RWPE2 (cell line): ENCODE data around the gene ZBP1.

Experiments used
- ATAC-seq: fragments of 200-7000 bp; cut with Tn5 transposase; 3 replicates; pipeline ENCODE4 v1.9.1; 2021; ENCODE audit warnings: low read depth
- DNase-seq: peaks from one replicate; pipeline ENCODE4 v3.0.0-alpha.2; 2020; ENCODE audit warnings: low spot score
- H3K27ac ChIP-seq: fragments of 450-650 bp; 2 replicates; pipeline ENCODE4 v1.5.1; 2017; ENCODE audit warnings: mild to moderate bottlenecking; ENCODE audit not compliant: poor library complexity, severe bottlenecking
- H3K27me3 ChIP-seq: fragments of 250-450 bp; sonication (Bioruptor Pico); 2 replicates; pipeline ENCODE4 v1.5.1; 2021; ENCODE audit warnings: mild to moderate bottlenecking, moderate library complexity; ENCODE audit not compliant: insufficient read depth, poor library complexity, severe bottlenecking
- H3K36me3 ChIP-seq: fragments of 250-450 bp; sonication (Bioruptor Pico); 2 replicates; pipeline ENCODE4 v1.5.1; 2020; ENCODE audit warnings: low read depth, mild to moderate bottlenecking, moderate library complexity
- H3K4me1 ChIP-seq: fragments of 250-450 bp; sonication (Bioruptor Pico); 2 replicates; pipeline ENCODE4 v1.5.1; 2021; ENCODE audit warnings: mild to moderate bottlenecking, moderate library complexity; ENCODE audit not compliant: insufficient read depth, poor library complexity, severe bottlenecking
- H3K4me3 ChIP-seq: fragments of 250-450 bp; sonication (Bioruptor Pico); 2 replicates; pipeline ENCODE4 v1.5.1; 2021; ENCODE audit warnings: mild to moderate bottlenecking, moderate library complexity; ENCODE audit not compliant: severe bottlenecking
- H3K9me3 ChIP-seq: fragments of 250-450 bp; sonication (Bioruptor Pico); 2 replicates; pipeline ENCODE4 v1.5.1; 2021; ENCODE audit warnings: mild to moderate bottlenecking, moderate library complexity; ENCODE audit not compliant: severe bottlenecking
- CTCF ChIP-seq: fragments of 450-650 bp; IDR thresholded peaks from one replicate; pipeline ENCODE4 v1.5.1; 2017; ENCODE audit warnings: mild to moderate bottlenecking, moderate library complexity; ENCODE audit not compliant: poor library complexity, severe bottlenecking

The ZBP1 gene

GRCh38 chr20:57655809-57656155 is 35.6 kb upstream of the ZBP1 start:
- Histone ChIP-seq H3K4me1 (peaks cover 20% of the 10 kb centered on the region), H3K36me3 (peaks cover 93% of the 10 kb centered on the region), H3K27ac (peak overlapping the region; percentile 53), H3K27me3 (no peaks in the 10 kb centered on the region), H3K9me3 (no peaks in the 10 kb centered on the region), H3K4me3 (no peak overlapping the region)
- DNase-seq (no peak), ATAC-seq (no peak)
- TF ChIP-seq CTCF: no peak

GRCh38 chr20:57654998-57655808 is 35.0 kb upstream of the ZBP1 start:
- Histone ChIP-seq H3K27me3 (no peaks in the 10 kb centered on the region), H3K36me3 (peaks cover 98% of the 10 kb centered on the region), H3K4me1 (peaks cover 20% of the 10 kb centered on the region), H3K4me3 (no peak overlapping the region), H3K9me3 (no peaks in the 10 kb centered on the region), H3K27ac (peak overlapping the region; percentile 53)
- DNase-seq: peak; percentile 87
- no peak for TF ChIP-seq CTCF
- ATAC-seq: no peak

- peak; percentile 99 for TF ChIP-seq CTCF
- no peak overlapping the region for H3K4me3 ChIP-seq
- peaks cover 95% of the 10 kb centered on the region for H3K36me3 ChIP-seq
- DNase-seq (peak; percentile 78), ATAC-seq (peak; percentile 34)
- peak overlapping the region; percentile 53 for H3K27ac ChIP-seq
- no peaks in the 10 kb centered on the region for H3K27me3 ChIP-seq
- peaks cover 20% of the 10 kb centered on the region for H3K4me1 ChIP-seq
- H3K9me3 ChIP-seq: no peaks in the 10 kb centered on the region
Observed at GRCh38 chr20:57654363-57654997, 34.3 kb upstream of the ZBP1 start.

- TF ChIP-seq CTCF: no peak
- H3K4me1 ChIP-seq: peaks cover 16% of the 10 kb centered on the region
- H3K4me3 ChIP-seq: no peak overlapping the region
- ATAC-seq (no peak), DNase-seq (peak; percentile 80)
- H3K9me3 ChIP-seq: no peaks in the 10 kb centered on the region
- H3K27me3 ChIP-seq: no peaks in the 10 kb centered on the region
- peaks cover 90% of the 10 kb centered on the region for H3K36me3 ChIP-seq
- H3K27ac ChIP-seq: peak overlapping the region; percentile 53
Observed at GRCh38 chr20:57653910-57654309, 33.7 kb upstream of the ZBP1 start.

GRCh38 chr20:57653546-57653900 is 33.3 kb upstream of the ZBP1 start:
- Histone ChIP-seq H3K9me3 (no peaks in the 10 kb centered on the region), H3K36me3 (peaks cover 86% of the 10 kb centered on the region), H3K4me1 (peaks cover 12% of the 10 kb centered on the region), H3K27ac (peak overlapping the region; percentile 53), H3K27me3 (no peaks in the 10 kb centered on the region), H3K4me3 (no peak overlapping the region)
- no peak for TF ChIP-seq CTCF
- DNase-seq (peak; percentile 81), ATAC-seq (no peak)
